Lower leg skin (tissue), 3 donors: Measurements from ENCODE around the gene LLGL1.

ENCODE experiments used
- CTCF ChIP-seq, 3 donors: fragments of 450-650 bp; IDR thresholded peaks; one replicate each; pipeline ENCODE4 v1.5.1; 2016; ENCODE audit warnings: antibody characterized with exemption in 3 of 3, mild to moderate bottlenecking in 3 of 3, moderate library complexity in 2 of 3
- POLR2A ChIP-seq, 2 donors: fragments of 450-650 bp; IDR thresholded peaks; one replicate each; pipeline ENCODE4 v1.6.1; 2016 to 2017; ENCODE audit warnings: antibody characterized with exemption in 2 of 2, mild to moderate bottlenecking in 1 of 2, moderate library complexity in 1 of 2

GRCh38 chr17:18182978-18183333, 42.5 kb upstream of the LLGL1 start:
- TF ChIP-seq CTCF (IDR thresholded peaks at IDR 0.05) (no peak), POLR2A (IDR thresholded peaks at IDR 0.05) (no peak)
